Stomach (tissue), 9 donors: ENCODE measurements around the gene CDC42BPB. TPM values are rescaled to one million over a fixed set of nuclear protein-coding genes. Genes with fewer than 3 reads are reported as not detected.

Source experiments
- DNase-seq, 2 donors: peaks; one replicate each; pipeline versions ENCODE4 v3.0.0 to v3.0.0-alpha.2; 2013 to 2019
- H3K27ac ChIP-seq, 5 donors: fragments of 200-600 bp in 4 of 5; sonication (generic) in 4 of 5; one replicate each; pipeline ENCODE4 v1.5.1; 2013 to 2019; ENCODE audit warnings: mild to moderate bottlenecking in 1 of 5, moderate library complexity in 1 of 5
- H3K27me3 ChIP-seq, 3 donors: fragments of 200-600 bp; sonication (generic); one replicate each; pipeline ENCODE4 v1.5.1; 2017 to 2019; ENCODE audit warnings: mixed run types in 1 of 3
- H3K36me3 ChIP-seq, 4 donors: fragments of 200-600 bp; sonication (generic); 1 replicate in 3 of 4; 2 replicates in 1 of 4; pipeline ENCODE4 v1.5.1; 2016 to 2019
- H3K4me1 ChIP-seq, 4 donors: fragments of 200-600 bp; sonication (generic); one replicate each; pipeline ENCODE4 v1.5.1; 2016 to 2019
- H3K4me3 ChIP-seq, 4 donors: fragments of 200-600 bp; sonication (generic) in 3 of 4; one replicate each; pipeline ENCODE4 v1.5.1; 2016 to 2019; ENCODE audit warnings: mild to moderate bottlenecking in 1 of 4
- H3K9me3 ChIP-seq, 4 donors: fragments of 200-600 bp; sonication (generic); one replicate each; pipeline ENCODE4 v1.5.1; 2016 to 2019
- CTCF ChIP-seq, 7 experiments: fragments of 450-650 bp in 4 of 7; fragments of 200-600 bp in 3 of 7; sonication (generic) in 3 of 7; IDR thresholded peaks; one replicate each; pipeline ENCODE4 v1.5.1; 2016 to 2019; ENCODE audit warnings: antibody characterized with exemption in 7 of 7, control low read depth in 2 of 7, mild to moderate bottlenecking in 1 of 7
- EP300 ChIP-seq: sonication (generic); formaldehyde crosslinking; IDR thresholded peaks from one replicate; pipeline ENCODE4 v1.6.1; 2017; ENCODE audit warnings: antibody characterized with exemption
- POLR2A ChIP-seq, 4 donors: fragments of 450-650 bp; IDR thresholded peaks; one replicate each; pipeline ENCODE4 v1.6.1; 2016; ENCODE audit warnings: antibody characterized with exemption in 4 of 4, control low read depth in 2 of 4, mild to moderate bottlenecking in 1 of 4, moderate library complexity in 1 of 4
- POLR2AphosphoS5 ChIP-seq, 3 donors: sonication (generic); formaldehyde crosslinking; IDR thresholded peaks; one replicate each; pipeline ENCODE4 v1.6.1; 2016; ENCODE audit warnings: antibody characterized with exemption in 3 of 3
- WGBS, 5 donors: extraction: QIAGEN DNeasy Blood & Tissue Kit in 3 of 5; methylation state at CpG; one replicate each; pipeline versions ENCODE4 v1.1.5 to v1.1.7; 2013 to 2018; 5-methylcytosine and 5-hydroxymethylcytosine counted together
- intact Hi-C: fragments of 100-400 bp; cut with DNase I; formaldehyde crosslinking; loops from one replicate; pipeline ENCODE4 v1.15.1; 2023; ENCODE audit warnings: low total_unique reads
- polyA plus RNA-seq, 3 donors: library from polyadenylated mRNA; stranded (reverse); fragments of 200-250 nt; gene quantifications; one replicate each; pipeline ENCODE4 v1.2.3, GENCODE V29; 2013
- total RNA-seq, 5 donors: library from RNA; depleted of rRNA; stranded (reverse); fragments of >200 nt; gene quantifications; one replicate each; pipeline versions ENCODE4 v1.1.0 to v1.2.3, GENCODE V29; 2014 to 2016
- donor health status: healthy with polysubstance abuse.
- donor health status: Bipolar disorder and iron deficiency.
- donor health status: healthy.

The CDC42BPB gene
- total and polyA plus RNA-seq, 8 donors = 16.3 to 400 (median 127) TPM

GRCh38 chr14:102922490-102923200 is 134.7 kb downstream of the CDC42BPB start, which contains the start of gene AMN:
Gene AMN, plus strand, starts transcription at chr14:102922663. Its CDS starts 26 bp downstream, at chr14:102922689.
- H3K36me3 ChIP-seq = no peaks in the 10 kb centered on the region

GRCh38 chr14:102920998-102921304 is 136.4 kb downstream of the CDC42BPB start:
- DNase-seq = no peak
- intact Hi-C loops = no loop called here
- 95 to 100% (median 98%) methylated on average over 1 of the region's 1 CpG for WGBS, 5 donors
- H3K36me3 ChIP-seq = no peaks in the 10 kb centered on the region
- H3K27me3 ChIP-seq = peaks cover 11 to 43% (median 34%) of the 10 kb centered on the region in 3 donors
- TF ChIP-seq POLR2AphosphoS5 (IDR thresholded peaks at IDR 0.05) = no peak
- TF ChIP-seq EP300 = no peak
- no peak for TF ChIP-seq POLR2A (IDR thresholded peaks at IDR 0.05)
- TF ChIP-seq CTCF (IDR thresholded peaks at IDR 0.05) = no peak
- H3K9me3 ChIP-seq = no peaks in the 10 kb centered on the region
- H3K4me1 ChIP-seq = peaks cover 6 to 22% (median 19%) of the 10 kb centered on the region in 4 donors
- no peak overlapping the region for H3K27ac ChIP-seq
- no peak overlapping the region for H3K4me3 ChIP-seq

More at GRCh38 chr14:102922490-102923200, 134.7 kb downstream of the CDC42BPB start, which contains the start of gene AMN:
- Histone ChIP-seq H3K27ac (no peak within 1 kb of the TSS), H3K4me1 (peaks cover 8 to 25% (median 22%) of the 10 kb centered on the region in 4 donors), H3K9me3 (no peaks in the 10 kb centered on the region), H3K4me3 (peak within 1 kb of the TSS; percentile 3 to 43 (median 38)), H3K27me3 (peaks cover 11 to 59% (median 34%) of the 10 kb centered on the region in 3 donors)
- intact Hi-C loops = no loop called here
- peak in 1 of 2 donors; percentile 82 for DNase-seq
- TF ChIP-seq CTCF (IDR thresholded peaks at IDR 0.05) = no peak
- TF ChIP-seq POLR2A (IDR thresholded peaks at IDR 0.05) = no peak
- no peak for TF ChIP-seq POLR2AphosphoS5 (IDR thresholded peaks at IDR 0.05)
- no peak for TF ChIP-seq EP300
- WGBS, 5 donors = 5 to 8% (median 6%) methylated on average over 43 to 56 of the region's 56 CpGs

GRCh38 chr14:102920273-102920997 is 136.9 kb downstream of the CDC42BPB start:
- H3K9me3 ChIP-seq = no peaks in the 10 kb centered on the region
- no peak overlapping the region for H3K4me3 ChIP-seq
- no peaks in the 10 kb centered on the region for H3K36me3 ChIP-seq
- TF ChIP-seq CTCF (IDR thresholded peaks at IDR 0.05) (no peak), POLR2AphosphoS5 (IDR thresholded peaks at IDR 0.05) (no peak), POLR2A (IDR thresholded peaks at IDR 0.05) (no peak), EP300 (no peak)
- H3K27ac ChIP-seq = no peak overlapping the region
- H3K4me1 ChIP-seq = peaks cover 6 to 22% (median 19%) of the 10 kb centered on the region in 4 donors
- peaks cover 11 to 38% (median 31%) of the 10 kb centered on the region in 3 donors for H3K27me3 ChIP-seq
- WGBS, 5 donors = 93 to 96% (median 95%) methylated on average over 5 of the region's 5 CpGs
- intact Hi-C loops = no loop called here
- no peak for DNase-seq

GRCh38 chr14:102918438-102918837 is 138.9 kb downstream of the CDC42BPB start:
- no peak for DNase-seq
- no peak for TF ChIP-seq POLR2A (IDR thresholded peaks at IDR 0.05)
- no peak for TF ChIP-seq POLR2AphosphoS5 (IDR thresholded peaks at IDR 0.05)
- TF ChIP-seq CTCF (IDR thresholded peaks at IDR 0.05) = no peak
- TF ChIP-seq EP300 = no peak
- Histone ChIP-seq H3K9me3 (no peaks in the 10 kb centered on the region), H3K36me3 (no peaks in the 10 kb centered on the region), H3K4me1 (peaks cover 6 to 12% (median 11%) of the 10 kb centered on the region in 4 donors), H3K4me3 (no peak overlapping the region), H3K27me3 (peaks cover 0 to 18% (median 11%) of the 10 kb centered on the region in 3 donors), H3K27ac (no peak overlapping the region)
- WGBS, 5 donors = 52 to 59% (median 56%) methylated on average over 2 of the region's 2 CpGs
- intact Hi-C loops = loop anchor here (10.0 kb wide), 1 partner anchor 144 kb away; the partner anchor contains the start of gene TRAF3
